IPS DF 19.7 (cell line): ENCODE results near the gene PNKD.

Source experiments
- DNase-seq: peaks from one replicate; pipeline ENCODE4 v3.0.0-alpha.2; 2013; ENCODE audit warnings: low read depth, low spot score

Gene PNKD

GRCh38 chr2:218370410-218371063, 100.2 kb downstream of the PNKD start:
- DNase-seq: no peak

- DNase-seq: no peak
Measured at GRCh38 chr2:218371983-218372350, 101.6 kb downstream of the PNKD start.

DNA sequence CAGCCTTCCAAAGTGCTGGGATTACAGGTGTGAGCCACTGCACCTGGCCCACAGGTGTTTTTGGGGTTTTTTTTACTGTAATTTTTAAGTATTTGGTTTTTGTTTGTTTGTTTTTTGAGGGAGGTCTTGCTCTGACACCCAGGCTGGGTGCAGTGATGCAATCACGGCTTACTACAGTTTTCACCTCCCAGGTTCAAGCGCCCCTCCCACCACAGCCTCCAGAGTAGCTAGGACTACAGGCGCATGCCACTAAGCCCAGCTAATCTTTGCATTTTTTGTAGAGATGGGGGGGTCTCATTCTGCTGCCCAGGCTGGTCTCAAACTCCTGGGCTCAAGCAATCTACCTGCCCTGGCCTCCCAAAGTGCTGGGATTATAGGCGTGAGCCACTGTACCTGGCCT, 104.5 kb downstream of the PNKD start:
- no peak for DNase-seq

- no peak for DNase-seq
Measured at GRCh38 chr2:218375212-218375611, 104.9 kb downstream of the PNKD start.

GRCh38 chr2:218378053-218378452, 107.7 kb downstream of the PNKD start:
- no peak for DNase-seq

- DNase-seq: no peak
Measured at GRCh38 chr2:218381916-218382366, 111.6 kb downstream of the PNKD start, which contains the start of gene SLC11A1. Gene SLC11A1, plus strand, starts transcription at chr2:218382273. Its CDS starts 96 bp downstream, at chr2:218382369.

GRCh38 chr2:218382785-218383184, 112.5 kb downstream of the PNKD start:
- DNase-seq: no peak

GRCh38 chr2:218383892-218384519, 113.7 kb downstream of the PNKD start:
- DNase-seq: no peak

- DNase-seq: no peak
Measured at GRCh38 chr2:218384975-218385374, 114.7 kb downstream of the PNKD start.

- DNase-seq: no peak
Measured at GRCh38 chr2:218386505-218387368, 116.4 kb downstream of the PNKD start.

DNA sequence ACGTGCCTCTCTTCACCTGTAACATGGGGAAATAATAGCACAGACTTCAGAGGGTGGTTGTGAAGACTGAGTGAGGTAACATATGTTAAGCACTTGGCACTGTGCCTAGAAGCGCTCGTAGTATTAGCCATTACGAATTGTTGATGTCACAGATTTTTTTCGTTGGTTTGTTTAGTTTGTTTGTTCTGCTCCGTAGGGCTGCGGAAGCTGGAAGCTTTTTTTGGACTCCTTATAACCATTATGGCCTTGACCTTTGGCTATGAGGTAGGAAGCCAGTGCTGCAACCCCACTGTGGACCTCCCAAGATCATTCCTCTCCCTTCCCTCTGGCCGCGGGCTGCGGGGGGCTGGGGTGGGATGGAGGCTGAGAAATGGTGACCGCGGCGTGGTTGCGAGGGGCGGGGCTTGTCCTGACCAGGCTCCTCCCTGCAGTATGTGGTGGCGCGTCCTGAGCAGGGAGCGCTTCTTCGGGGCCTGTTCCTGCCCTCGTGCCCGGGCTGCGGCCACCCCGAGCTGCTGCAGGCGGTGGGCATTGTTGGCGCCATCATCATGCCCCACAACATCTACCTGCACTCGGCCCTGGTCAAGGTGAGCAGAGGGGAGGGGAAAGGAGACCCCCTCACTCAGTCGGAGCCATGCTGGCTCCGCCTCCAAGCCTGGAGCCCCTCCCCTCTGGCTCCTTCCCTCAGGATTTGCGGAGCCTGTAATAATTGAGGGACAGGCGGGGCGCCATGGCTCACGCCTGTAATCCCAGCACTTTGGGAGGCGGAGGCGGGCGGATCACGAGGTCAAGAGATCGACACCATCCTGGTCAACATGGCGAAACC, 117.3 kb downstream of the PNKD start:
- no peak for DNase-seq

DNA sequence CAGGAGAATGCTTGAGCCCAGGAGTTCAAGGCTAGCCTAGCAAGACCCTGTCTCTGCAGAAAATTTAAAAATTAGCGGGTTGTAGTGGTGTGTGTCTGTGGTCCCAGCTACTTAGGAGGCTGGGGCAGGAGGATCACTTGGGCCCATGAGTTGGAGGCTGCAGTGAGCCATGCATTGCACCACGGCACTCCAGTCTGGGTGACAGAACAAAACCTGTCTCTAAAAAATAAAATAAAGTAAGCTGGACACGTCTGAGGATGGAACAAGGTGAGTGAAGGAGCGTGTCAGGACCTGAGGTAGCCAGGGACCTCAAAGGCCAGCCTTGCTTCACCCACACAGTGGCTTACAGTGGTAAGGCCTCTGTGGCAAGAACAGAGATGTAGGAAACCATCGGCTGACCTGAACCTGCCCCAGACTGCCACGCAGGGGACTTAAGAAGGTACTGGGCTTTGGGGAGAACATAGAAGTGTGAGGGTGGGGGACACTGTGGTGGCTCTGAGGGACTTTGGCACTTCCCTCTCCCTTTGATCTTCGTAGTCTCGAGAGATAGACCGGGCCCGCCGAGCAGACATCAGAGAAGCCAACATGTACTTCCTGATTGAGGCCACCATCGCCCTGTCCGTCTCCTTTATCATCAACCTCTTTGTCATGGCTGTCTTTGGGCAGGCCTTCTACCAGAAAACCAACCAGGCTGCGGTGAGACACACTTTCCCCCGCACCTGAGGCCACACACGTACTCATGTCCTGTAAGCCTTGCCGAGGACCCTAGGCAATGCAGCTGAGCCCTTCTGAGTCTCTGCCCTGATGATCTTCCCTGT, 119.2 kb downstream of the PNKD start:
- no peak for DNase-seq

- DNase-seq: no peak
Measured at GRCh38 chr2:218391202-218391601, 120.9 kb downstream of the PNKD start.

DNA sequence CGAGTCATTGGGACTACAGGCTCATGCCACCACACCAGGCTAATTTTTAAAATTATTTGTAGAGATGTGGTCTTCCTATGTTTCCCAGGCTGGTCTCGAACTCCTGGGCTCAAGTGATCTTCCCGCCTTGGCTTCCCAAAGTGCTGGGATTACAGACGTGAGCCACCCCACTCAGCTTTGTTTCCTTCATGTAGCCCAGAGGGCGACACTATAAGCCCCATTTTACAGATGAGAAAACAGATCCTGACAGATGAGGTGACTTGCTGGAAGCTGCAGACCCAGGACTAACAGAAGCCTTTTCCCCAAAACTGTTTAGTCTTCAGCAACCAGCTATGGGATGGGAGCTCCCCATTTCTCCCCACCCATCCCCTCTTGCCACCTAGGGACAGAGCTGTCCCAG, 122.1 kb downstream of the PNKD start:
- DNase-seq: no peak

DNA sequence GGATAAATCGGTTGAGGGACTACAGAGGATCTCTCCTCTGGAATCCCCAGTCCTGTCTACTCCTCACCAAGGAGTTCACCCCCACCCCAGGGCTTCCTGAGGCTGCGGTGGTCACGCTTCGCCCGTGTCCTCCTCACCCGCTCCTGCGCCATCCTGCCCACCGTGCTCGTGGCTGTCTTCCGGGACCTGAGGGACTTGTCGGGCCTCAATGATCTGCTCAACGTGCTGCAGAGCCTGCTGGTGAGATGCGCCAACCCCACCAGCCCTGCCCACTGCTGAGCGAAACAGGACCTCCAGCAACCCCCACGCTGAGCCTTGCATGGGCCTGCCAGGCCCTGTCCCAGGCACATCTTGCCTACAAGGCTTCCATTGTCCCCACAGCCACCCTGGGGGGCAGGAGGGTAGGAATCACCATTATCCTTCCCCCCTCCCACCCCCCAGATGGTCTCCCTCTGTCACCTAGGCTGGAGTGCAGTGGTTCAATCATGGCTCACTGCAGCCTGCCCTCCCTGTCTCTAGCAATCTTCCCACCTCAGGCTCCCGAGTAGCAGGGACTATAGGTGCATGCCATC, 122.7 kb downstream of the PNKD start:
- DNase-seq: no peak

GRCh38 chr2:218393750-218394290, 123.5 kb downstream of the PNKD start:
- no peak for DNase-seq

GRCh38 chr2:218394298-218395089, 124.2 kb downstream of the PNKD start:
- no peak for DNase-seq

DNA sequence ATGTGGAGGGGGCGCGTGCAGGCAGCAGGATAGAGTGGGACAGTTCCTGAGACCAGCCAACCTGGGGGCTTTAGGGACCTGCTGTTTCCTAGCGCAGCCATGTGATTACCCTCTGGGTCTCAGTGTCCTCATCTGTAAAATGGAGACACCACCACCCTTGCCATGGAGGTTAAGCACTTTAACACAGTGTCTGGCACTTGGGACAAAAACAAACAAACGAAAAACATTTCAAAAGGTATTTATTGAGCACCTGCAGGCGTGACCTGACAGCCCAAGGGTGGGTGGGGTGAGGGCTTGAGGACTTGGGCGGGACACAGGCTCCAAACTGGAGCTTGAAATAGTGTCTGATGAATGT, 124.7 kb downstream of the PNKD start:
- no peak for DNase-seq

DNA sequence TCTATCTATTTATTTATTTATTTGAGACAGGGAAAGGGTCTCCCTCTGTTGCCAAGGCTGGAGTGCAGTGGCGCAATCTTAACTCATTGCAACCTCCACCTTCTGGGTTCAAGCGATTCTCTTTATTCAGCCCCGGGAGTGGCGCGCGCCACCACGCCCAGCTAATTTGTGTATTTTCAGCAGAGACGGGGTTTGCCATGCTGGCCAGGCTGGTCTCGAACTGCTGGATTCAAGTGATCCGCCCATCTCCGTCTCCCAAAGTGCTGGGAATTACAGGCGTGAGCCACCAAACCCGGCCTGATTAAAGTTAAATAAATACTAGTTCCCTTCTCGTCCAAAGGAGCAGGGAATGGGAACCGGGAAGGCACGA, 125.1 kb downstream of the PNKD start:
- DNase-seq: no peak
